Measurements from ENCODE around the gene TSPAN3.

Gene TSPAN3

DNA sequence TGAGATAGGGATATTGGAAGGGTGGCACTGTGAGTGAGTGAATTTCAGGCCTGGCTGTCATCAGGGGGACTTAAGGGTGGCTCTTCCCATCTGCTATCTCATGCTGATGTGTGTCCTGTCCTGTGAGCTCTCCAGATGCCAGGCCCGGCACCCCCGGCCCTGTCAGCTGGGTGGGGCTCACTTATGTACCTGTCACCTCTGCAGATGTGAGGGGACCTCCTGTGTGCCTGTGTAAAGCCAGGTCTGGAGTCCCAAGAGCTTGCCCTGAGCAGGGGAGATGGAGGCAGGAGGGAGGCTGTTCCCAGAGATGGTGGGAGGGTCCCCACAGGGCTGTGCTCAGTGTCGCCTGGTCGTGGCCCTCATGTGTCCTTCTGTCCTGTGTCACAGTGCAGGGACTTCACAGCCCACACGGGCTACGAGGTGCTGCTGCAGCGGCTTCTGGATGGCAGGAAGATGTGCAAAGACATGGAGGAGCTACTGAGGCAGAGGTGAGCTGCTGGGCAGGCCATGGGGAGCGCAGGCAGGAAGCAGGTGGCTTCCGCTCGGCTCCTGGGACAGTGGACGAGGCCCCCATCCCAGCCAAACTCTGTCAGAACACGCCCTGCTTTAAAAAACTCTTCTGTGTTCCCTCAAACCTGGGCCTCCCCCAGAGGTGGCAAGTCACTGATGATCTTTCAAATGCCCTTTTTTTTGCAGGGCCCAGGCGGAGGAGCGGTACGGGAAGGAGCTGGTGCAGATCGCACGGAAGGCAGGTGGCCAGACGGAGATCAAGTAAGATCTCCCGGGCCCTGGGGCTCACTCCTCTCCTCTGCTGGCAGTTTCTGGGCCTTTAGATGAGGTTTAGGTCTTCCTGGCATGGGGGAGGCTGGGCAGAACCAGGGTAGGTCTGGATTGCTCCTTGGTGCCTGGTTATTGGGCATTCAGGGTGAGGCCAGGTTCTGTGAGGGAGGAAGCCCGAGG is 52.9 kb downstream of the TSPAN3 start:
- Histone ChIP-seq H3K4me1 (ENCODE audit: control insufficient read depth in 1 of 2, insufficient read depth in 2 of 2, low read length in 2 of 2) (peaks cover 31 to 40% of the 10 kb centered on the region in 2 donors), H3K9me3 (ENCODE audit: control insufficient read depth in 1 of 2, low read length in 2 of 2) (no peaks in the 10 kb centered on the region), H3K36me3 (ENCODE audit: control insufficient read depth in 1 of 2, insufficient read depth in 2 of 2, low read length in 2 of 2) (no peaks in the 10 kb centered on the region), H3K4me3 (ENCODE audit: low read depth in 1 of 2, low read length in 2 of 2) (no peak overlapping the region), H3K27ac (ENCODE audit: low read depth, low read length) (no peak overlapping the region), H3K9ac (ENCODE audit: low read depth in 1 of 2, low read length in 2 of 2) (no peak overlapping the region), H3K27me3 (ENCODE audit: control insufficient read depth in 1 of 2, insufficient read depth in 2 of 2, low read length in 2 of 2) (no peaks in the 10 kb centered on the region)

DNA sequence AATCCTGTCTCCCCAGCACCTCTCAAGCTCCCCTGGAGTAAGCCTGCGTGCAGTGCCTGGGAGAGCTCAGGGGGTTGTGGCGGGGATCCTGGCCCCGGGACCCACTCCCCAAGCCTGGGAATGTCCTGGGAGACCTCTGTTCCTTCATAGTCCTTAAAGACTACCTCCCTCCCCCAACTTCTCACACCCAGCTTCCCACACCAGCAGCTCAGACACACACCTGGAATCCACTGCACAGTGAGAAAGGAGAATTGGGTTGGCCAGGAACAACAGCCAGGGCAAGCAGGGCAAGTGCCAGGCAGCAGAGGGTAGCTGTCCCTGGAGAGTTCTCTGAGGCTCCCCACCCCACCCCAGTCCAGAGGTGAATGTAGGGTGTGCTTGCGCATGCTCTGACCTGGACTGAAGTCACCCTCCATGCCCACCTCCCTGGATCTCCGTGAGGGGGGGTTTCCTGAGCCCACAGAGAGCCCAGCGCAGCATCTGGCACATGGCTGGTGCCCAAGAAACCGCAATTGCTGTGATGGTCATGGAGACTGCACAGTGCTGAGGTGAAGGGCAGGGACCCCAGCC is 53.7 kb downstream of the TSPAN3 start:
- no peak overlapping the region for H3K4me3 ChIP-seq (ENCODE audit: low read depth in 1 of 2, low read length in 2 of 2)
- H3K36me3 ChIP-seq (ENCODE audit: control insufficient read depth in 1 of 2, insufficient read depth in 2 of 2, low read length in 2 of 2): no peaks in the 10 kb centered on the region
- H3K4me1 ChIP-seq (ENCODE audit: control insufficient read depth in 1 of 2, insufficient read depth in 2 of 2, low read length in 2 of 2): peaks cover 34 to 40% of the 10 kb centered on the region in 2 donors
- H3K27me3 ChIP-seq (ENCODE audit: control insufficient read depth in 1 of 2, insufficient read depth in 2 of 2, low read length in 2 of 2): no peaks in the 10 kb centered on the region
- H3K27ac ChIP-seq (ENCODE audit: low read depth, low read length): no peak overlapping the region
- H3K9me3 ChIP-seq (ENCODE audit: control insufficient read depth in 1 of 2, low read length in 2 of 2): no peaks in the 10 kb centered on the region
- no peak overlapping the region for H3K9ac ChIP-seq (ENCODE audit: low read depth in 1 of 2, low read length in 2 of 2)

DNA sequence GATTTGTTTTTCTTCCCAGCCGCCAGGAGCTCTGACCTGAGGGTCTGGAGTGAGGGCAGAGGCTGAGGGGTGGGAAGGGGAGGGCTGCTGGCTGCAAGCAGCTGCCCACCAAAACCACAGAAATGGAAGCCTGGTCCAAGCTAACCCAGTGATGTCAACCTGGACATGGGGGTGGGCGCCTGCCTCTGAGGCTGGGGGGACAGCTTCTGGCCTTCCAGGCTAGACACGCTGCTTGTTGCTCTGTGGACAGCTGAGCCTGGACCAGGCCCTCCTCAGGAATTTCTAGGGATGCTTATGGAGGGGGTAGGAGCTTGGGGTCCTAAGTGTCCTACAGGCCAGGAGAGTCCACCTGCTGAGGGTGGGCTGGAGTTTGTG is 54.6 kb downstream of the TSPAN3 start:
- H3K4me1 ChIP-seq (ENCODE audit: control insufficient read depth in 1 of 2, insufficient read depth in 2 of 2, low read length in 2 of 2): peaks cover 31 to 40% of the 10 kb centered on the region in 2 donors
- no peak overlapping the region for H3K27ac ChIP-seq (ENCODE audit: low read depth, low read length)
- H3K9me3 ChIP-seq (ENCODE audit: control insufficient read depth in 1 of 2, low read length in 2 of 2): no peaks in the 10 kb centered on the region
- H3K36me3 ChIP-seq (ENCODE audit: control insufficient read depth in 1 of 2, insufficient read depth in 2 of 2, low read length in 2 of 2): no peaks in the 10 kb centered on the region
- no peak overlapping the region for H3K9ac ChIP-seq (ENCODE audit: low read depth in 1 of 2, low read length in 2 of 2)
- no peaks in the 10 kb centered on the region for H3K27me3 ChIP-seq (ENCODE audit: control insufficient read depth in 1 of 2, insufficient read depth in 2 of 2, low read length in 2 of 2)
- no peak overlapping the region for H3K4me3 ChIP-seq (ENCODE audit: low read depth in 1 of 2, low read length in 2 of 2)

DNA sequence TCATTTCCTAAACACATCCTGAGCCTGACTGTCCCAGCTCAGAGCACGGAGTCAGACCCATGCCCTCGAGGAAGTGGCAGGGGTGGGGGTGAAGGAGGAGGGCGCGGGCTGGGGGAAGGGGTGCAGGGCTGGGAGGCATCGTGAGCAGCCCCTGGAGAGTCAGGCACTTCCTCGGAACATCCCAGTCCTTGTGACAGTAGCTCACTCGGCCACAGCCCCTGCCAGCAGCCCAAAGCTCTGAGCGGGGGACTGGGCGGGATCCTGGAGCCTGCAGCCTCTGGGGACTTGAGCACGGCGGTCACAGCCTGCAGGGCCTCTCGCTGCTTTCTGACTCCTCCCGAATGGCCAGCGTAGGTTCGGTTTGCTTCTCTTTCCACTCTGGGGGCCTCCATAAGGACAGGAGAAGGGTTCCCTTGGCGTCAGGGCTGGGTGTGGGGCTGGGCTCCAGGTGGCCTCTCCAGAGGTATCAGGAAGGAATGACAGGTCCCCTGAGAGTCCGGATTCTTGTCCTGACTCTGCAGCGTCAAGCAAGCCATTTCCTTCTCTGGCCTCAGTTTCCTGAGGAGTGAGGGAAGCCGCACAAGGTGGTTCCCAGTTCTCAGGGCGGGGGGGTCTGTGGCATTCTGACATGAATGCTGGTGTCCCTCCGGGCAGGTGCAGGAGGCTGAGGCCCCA is 55.1 kb downstream of the TSPAN3 start:
- no peak overlapping the region for H3K4me3 ChIP-seq (ENCODE audit: low read depth in 1 of 2, low read length in 2 of 2)

DNA sequence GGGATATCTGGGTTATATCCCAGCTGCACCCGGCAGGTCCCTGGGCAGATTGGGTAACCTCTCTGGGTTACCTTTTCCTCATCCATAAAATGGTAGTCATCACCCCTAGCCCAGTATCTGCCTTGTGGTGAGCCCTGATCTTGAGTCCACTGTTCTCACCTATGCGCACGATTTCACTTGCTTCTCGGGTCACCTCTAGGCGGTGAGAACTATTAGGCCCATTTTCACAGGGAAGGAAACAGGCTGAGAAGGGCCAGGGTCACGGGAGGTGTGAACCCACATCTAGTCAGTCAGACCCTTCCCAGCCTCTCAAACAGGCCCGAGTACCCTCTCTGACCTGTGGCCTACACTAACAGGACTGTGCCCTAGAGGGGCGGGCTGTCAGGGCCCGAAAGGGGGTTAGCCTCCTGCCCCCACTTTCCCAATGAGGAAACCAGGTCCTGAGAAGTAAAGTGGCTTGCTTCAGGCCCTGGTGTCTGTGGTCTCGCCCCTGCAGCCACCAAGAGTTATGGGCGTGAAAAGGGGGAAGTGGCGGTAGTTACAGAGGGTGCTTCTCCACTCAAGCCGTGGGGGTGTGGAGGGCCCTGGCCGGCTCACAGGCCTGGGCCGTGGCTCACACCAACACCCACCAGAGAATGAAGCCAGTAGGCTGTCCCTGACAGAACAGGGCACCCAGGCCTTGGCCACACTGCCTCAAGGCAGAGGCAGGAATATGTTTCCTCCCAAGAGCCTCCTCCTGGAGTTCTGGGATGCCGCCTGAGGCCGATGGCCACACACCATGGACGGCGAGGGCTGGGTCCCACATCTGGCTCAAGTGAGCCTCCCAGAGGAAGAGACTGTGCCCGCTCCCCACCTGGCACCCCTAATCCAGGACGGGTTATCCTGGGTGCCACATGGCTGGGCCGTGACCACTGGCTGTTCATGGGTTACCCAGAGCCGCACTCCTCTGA is 56.5 kb downstream of the TSPAN3 start:
- Histone ChIP-seq H3K27ac (ENCODE audit: low read depth, low read length) (no peak overlapping the region), H3K36me3 (ENCODE audit: control insufficient read depth in 1 of 2, insufficient read depth in 2 of 2, low read length in 2 of 2) (no peaks in the 10 kb centered on the region), H3K9me3 (ENCODE audit: control insufficient read depth in 1 of 2, low read length in 2 of 2) (no peaks in the 10 kb centered on the region), H3K4me3 (ENCODE audit: low read depth in 1 of 2, low read length in 2 of 2) (no peak overlapping the region), H3K27me3 (ENCODE audit: control insufficient read depth in 1 of 2, insufficient read depth in 2 of 2, low read length in 2 of 2) (no peaks in the 10 kb centered on the region), H3K4me1 (ENCODE audit: control insufficient read depth in 1 of 2, insufficient read depth in 2 of 2, low read length in 2 of 2) (peaks cover 35% of the 10 kb centered on the region in 2 donors), H3K9ac (ENCODE audit: low read depth in 1 of 2, low read length in 2 of 2) (no peak overlapping the region)

More for the DNA sequence above, 55.1 kb downstream of the TSPAN3 start:
- no peaks in the 10 kb centered on the region for H3K27me3 ChIP-seq (ENCODE audit: control insufficient read depth in 1 of 2, insufficient read depth in 2 of 2, low read length in 2 of 2)
- no peaks in the 10 kb centered on the region for H3K9me3 ChIP-seq (ENCODE audit: control insufficient read depth in 1 of 2, low read length in 2 of 2)
- peaks cover 31 to 37% of the 10 kb centered on the region in 2 donors for H3K4me1 ChIP-seq (ENCODE audit: control insufficient read depth in 1 of 2, insufficient read depth in 2 of 2, low read length in 2 of 2)
- H3K9ac ChIP-seq (ENCODE audit: low read depth in 1 of 2, low read length in 2 of 2): no peak overlapping the region
- no peaks in the 10 kb centered on the region for H3K36me3 ChIP-seq (ENCODE audit: control insufficient read depth in 1 of 2, insufficient read depth in 2 of 2, low read length in 2 of 2)
- H3K27ac ChIP-seq (ENCODE audit: low read depth, low read length): no peak overlapping the region

DNA sequence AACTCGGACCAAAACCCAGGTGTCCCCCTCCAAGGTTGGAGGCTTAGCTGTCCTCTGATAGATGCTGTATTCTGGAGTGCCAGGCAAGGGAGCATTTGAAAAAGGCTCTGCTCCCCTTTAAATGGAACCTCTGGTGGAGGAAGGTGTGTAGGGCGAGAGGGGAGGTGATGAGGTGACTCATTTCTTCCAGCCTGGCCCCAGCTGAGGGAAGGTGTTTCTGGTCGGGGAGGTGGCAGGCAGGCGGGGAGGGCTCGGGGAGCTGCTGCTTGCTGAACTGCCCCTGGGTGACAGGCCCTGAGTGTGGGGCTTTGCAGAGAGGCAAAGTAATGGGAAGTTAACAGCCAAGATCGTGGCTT is 57.2 kb downstream of the TSPAN3 start:
- peak overlapping the region in 1 of 2 donors; percentile 13 for H3K4me3 ChIP-seq (ENCODE audit: low read depth in 1 of 2, low read length in 2 of 2)
- H3K9me3 ChIP-seq (ENCODE audit: control insufficient read depth in 1 of 2, low read length in 2 of 2): no peaks in the 10 kb centered on the region
- no peaks in the 10 kb centered on the region for H3K27me3 ChIP-seq (ENCODE audit: control insufficient read depth in 1 of 2, insufficient read depth in 2 of 2, low read length in 2 of 2)
- H3K27ac ChIP-seq (ENCODE audit: low read depth, low read length): no peak overlapping the region
- no peaks in the 10 kb centered on the region for H3K36me3 ChIP-seq (ENCODE audit: control insufficient read depth in 1 of 2, insufficient read depth in 2 of 2, low read length in 2 of 2)
- H3K4me1 ChIP-seq (ENCODE audit: control insufficient read depth in 1 of 2, insufficient read depth in 2 of 2, low read length in 2 of 2): peaks cover 35% of the 10 kb centered on the region in 2 donors
- no peak overlapping the region for H3K9ac ChIP-seq (ENCODE audit: low read depth in 1 of 2, low read length in 2 of 2)

DNA sequence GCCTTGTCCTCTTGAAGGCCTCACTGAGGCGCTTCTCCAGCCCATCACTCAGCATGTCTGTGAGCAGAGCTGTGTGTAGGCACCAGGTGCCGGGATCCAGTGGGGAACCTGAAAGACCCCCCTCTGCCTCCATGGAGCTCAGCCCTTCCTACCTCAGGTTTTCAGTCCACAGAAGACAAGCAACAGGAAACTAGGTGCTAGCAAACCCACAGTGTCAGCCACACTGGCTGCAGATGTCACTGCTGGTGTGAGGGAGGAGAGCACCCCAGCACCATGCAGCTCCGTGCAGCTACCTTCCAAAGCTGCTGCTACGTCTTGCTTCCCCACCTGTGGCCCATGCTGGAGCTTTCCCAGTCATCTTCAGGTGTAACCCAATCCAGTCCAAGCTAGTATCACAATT is 58.0 kb downstream of the TSPAN3 start:
- Histone ChIP-seq H3K9ac (ENCODE audit: low read depth in 1 of 2, low read length in 2 of 2) (no peak overlapping the region), H3K4me3 (ENCODE audit: low read depth in 1 of 2, low read length in 2 of 2) (peak overlapping the region in 1 of 2 donors; percentile 36), H3K27ac (ENCODE audit: low read depth, low read length) (no peak overlapping the region), H3K36me3 (ENCODE audit: control insufficient read depth in 1 of 2, insufficient read depth in 2 of 2, low read length in 2 of 2) (no peaks in the 10 kb centered on the region), H3K27me3 (ENCODE audit: control insufficient read depth in 1 of 2, insufficient read depth in 2 of 2, low read length in 2 of 2) (no peaks in the 10 kb centered on the region), H3K9me3 (ENCODE audit: control insufficient read depth in 1 of 2, low read length in 2 of 2) (no peaks in the 10 kb centered on the region), H3K4me1 (ENCODE audit: control insufficient read depth in 1 of 2, insufficient read depth in 2 of 2, low read length in 2 of 2) (peaks cover 33 to 34% of the 10 kb centered on the region in 2 donors)

DNA sequence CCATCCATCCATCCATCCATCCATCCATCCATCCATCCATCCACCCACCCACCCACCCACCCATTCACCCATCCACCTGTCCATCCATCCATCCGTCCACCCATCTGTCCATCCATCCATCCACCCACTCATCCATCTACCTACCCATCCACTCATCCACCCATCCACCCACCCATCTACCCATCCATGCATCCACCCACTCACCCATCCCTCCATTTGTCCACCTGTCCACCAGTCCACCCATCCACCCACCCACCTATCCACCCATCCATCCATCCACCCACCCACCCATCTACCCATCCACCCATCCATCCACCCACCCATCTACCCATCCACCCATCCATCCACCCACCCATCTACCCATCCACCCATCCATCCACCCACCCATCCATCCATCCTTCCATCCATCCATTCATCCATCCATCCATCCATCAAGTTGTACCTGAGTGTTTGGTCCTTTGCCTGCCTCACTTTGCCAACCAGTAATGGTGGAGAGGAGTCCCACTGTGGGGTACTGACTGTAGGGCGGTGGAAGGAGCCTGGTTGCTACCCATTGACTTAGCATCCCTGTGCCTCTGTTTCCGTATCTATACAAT is 58.7 kb downstream of the TSPAN3 start:
- H3K27me3 ChIP-seq (ENCODE audit: control insufficient read depth in 1 of 2, insufficient read depth in 2 of 2, low read length in 2 of 2): no peaks in the 10 kb centered on the region
- no peak overlapping the region for H3K27ac ChIP-seq (ENCODE audit: low read depth, low read length)
- H3K9me3 ChIP-seq (ENCODE audit: control insufficient read depth in 1 of 2, low read length in 2 of 2): no peaks in the 10 kb centered on the region
- H3K9ac ChIP-seq (ENCODE audit: low read depth in 1 of 2, low read length in 2 of 2): no peak overlapping the region
- no peak overlapping the region for H3K4me3 ChIP-seq (ENCODE audit: low read depth in 1 of 2, low read length in 2 of 2)
- H3K36me3 ChIP-seq (ENCODE audit: control insufficient read depth in 1 of 2, insufficient read depth in 2 of 2, low read length in 2 of 2): no peaks in the 10 kb centered on the region
- peaks cover 27% of the 10 kb centered on the region in 2 donors for H3K4me1 ChIP-seq (ENCODE audit: control insufficient read depth in 1 of 2, insufficient read depth in 2 of 2, low read length in 2 of 2)

DNA sequence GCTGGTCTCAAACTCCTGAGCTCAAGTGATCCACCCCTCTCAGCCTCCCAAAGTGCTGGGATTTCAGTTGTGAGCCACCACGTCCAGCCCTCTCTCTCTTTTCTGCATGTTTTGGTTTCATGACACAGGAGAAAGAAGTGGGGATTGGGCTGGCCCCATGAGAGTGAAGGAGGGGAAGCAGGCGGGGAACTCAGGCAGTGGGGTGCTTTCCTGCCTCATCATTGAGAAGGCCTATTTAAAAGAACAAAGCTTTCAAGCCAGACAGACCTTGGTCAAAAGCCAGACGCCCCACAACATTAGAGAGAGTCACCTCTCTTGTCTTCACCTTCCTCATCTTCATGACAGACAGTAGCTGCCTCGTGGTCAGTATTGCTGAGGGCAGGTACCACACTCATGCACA is 60.1 kb downstream of the TSPAN3 start:
- H3K4me3 ChIP-seq (ENCODE audit: low read depth in 1 of 2, low read length in 2 of 2): no peak overlapping the region
- no peaks in the 10 kb centered on the region for H3K27me3 ChIP-seq (ENCODE audit: control insufficient read depth in 1 of 2, insufficient read depth in 2 of 2, low read length in 2 of 2)
- H3K27ac ChIP-seq (ENCODE audit: low read depth, low read length): no peak overlapping the region
- no peaks in the 10 kb centered on the region for H3K36me3 ChIP-seq (ENCODE audit: control insufficient read depth in 1 of 2, insufficient read depth in 2 of 2, low read length in 2 of 2)
- peaks cover 16 to 20% of the 10 kb centered on the region in 2 donors for H3K4me1 ChIP-seq (ENCODE audit: control insufficient read depth in 1 of 2, insufficient read depth in 2 of 2, low read length in 2 of 2)
- no peak overlapping the region for H3K9ac ChIP-seq (ENCODE audit: low read depth in 1 of 2, low read length in 2 of 2)
- H3K9me3 ChIP-seq (ENCODE audit: control insufficient read depth in 1 of 2, low read length in 2 of 2): no peaks in the 10 kb centered on the region

Data from duodenal mucosa (tissue), 2 donors.